Dedifferentiated amniotic fluid mesenchymal stem cell (primary cell): ENCODE measurements around the gene FTMT.
"Not testable (repeated sequence)": the region's sequence is repeated elsewhere in the genome, so short reads cannot be mapped to it uniquely, and the experiment has no call there.

Experiments
- DNase-seq: peaks from one replicate; pipeline ENCODE4 v3.0.0-alpha.2; 2016; ENCODE audit errors: extremely low spot score

The FTMT gene

DNA sequence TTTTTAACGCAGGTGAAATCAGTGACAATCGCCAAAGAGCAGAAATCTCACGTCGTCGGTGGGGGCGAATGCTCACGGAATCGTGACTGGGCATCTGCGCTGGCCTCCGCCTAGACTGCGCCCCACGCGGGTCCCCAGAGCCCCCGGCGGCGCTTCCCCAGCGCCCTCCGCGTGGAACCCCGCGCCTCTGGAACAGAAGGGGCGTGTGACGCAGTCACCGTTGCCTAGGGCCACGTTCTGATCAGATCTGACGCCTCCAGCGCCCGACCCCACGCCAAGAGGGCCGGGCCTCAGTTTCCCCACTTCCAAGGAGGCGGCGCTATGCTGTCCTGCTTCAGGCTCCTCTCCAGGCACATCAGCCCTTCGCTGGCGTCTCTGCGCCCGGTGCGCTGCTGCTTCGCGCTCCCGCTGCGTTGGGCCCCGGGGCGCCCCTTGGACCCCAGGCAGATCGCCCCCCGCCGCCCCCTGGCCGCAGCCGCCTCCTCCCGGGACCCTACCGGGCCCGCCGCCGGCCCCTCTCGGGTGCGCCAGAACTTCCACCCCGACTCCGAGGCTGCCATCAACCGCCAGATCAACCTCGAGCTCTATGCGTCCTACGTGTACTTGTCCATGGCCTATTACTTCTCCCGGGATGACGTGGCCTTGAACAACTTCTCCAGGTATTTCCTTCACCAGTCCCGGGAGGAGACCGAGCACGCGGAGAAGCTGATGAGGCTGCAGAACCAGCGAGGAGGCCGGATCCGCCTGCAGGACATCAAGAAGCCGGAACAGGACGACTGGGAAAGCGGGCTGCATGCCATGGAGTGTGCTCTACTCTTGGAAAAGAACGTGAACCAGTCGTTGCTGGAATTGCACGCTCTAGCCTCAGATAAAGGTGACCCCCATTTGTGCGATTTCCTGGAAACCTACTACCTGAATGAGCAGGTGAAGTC is at the start of gene FTMT:
FTMT (plus strand) TSS at position 240 of the 932 bp plus-strand sequence; CDS start at position 322, 82 bp downstream.
- DNase-seq: no peak

GRCh38 chr5:121805251-121805650 is 46.4 kb upstream of the FTMT start:
- DNase-seq: not testable (repeated sequence)

DNA sequence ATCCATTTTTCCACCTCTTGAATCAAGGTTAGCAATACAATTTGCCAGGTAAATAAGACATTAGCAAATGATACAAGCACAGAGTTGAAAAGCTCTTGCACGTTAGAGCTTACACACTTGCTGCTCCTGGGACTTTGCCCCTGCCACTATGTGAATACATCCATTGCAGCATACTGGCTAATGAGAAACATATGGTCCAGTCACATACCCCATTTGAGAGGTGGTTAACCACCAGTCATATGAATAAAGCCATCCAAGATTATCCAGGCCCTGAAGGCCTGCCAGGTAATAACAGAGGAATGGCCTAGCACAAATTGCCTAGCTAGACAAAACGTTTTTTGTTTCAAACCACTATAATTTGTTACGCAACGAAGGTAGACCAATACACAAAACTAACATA is 45.8 kb upstream of the FTMT start:
- no peak for DNase-seq

- no peak for DNase-seq
Observed at GRCh38 chr5:121816164-121816563, 35.5 kb upstream of the FTMT start.

DNA sequence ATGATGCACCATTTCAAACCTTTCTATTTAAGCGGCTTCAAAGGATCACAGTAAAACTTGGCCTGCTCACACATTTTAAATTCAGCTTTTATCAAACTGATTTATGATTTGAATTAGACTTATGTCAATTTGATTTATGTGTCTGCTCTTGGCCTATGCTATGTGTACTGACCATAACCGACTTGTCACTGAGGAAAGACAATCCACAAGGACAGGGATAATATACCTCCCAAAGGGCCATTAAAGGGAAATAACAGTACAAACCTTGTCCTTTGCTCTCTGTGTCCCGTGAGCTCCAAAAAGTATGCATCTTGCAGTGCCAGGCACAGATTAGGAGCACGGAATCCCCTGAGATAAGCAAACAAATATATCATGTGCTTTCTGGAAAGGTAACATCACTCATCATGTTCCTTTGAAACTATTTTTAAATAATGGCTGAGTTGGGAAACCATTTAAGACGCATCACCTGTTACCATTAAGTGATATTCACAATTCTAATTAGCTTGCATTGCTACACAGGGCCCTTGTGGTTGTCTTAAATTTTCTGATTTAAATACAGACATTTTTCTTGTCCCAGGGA is 31.9 kb upstream of the FTMT start:
- DNase-seq: no peak

GRCh38 chr5:121833617-121834016 is 18.1 kb upstream of the FTMT start:
- DNase-seq: no peak

- no peak for DNase-seq
Observed at GRCh38 chr5:121834021-121834420, 17.7 kb upstream of the FTMT start.

- no peak for DNase-seq
Observed at GRCh38 chr5:121841892-121842291, 9.8 kb upstream of the FTMT start.

DNA sequence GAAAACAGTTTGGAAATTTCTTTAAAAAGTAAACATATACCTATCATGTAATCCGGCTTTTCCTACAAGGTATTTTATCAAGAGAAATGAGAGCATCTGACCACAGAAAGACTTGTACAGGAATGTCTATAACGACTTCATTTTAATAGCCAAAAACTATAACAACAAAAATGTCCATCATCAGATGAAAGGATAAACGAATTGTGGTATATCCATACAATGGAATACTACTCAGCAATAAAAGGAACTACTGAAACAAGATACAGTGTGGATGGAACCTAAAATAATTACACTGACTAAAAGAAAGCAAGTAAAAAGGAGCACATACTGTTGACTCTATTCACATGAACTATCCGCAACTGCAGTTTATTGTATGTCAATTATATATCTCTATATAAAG is 1.4 kb upstream of the FTMT start:
- DNase-seq: no peak

- DNase-seq: no peak
Observed at GRCh38 chr5:121853850-121854249, 2.2 kb downstream of the FTMT start.

DNA sequence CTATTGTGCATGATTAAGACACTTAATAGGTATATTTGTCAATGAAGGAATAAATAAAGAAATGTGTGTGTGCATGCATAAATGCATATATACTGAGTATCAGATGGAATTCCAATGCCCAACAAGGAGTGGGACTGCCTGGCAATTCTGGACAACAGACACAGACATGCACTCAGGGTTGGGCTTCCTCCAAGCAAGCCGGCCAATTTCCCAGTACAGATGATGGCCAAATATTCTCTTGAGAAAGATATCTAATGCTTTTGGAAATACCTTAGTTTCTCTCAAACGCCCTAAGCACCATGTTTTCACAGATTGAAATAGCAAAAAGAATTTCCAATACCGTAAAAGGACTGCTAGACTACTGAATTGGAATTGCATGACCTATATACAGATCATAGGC is 11.1 kb downstream of the FTMT start:
- no peak for DNase-seq

DNA sequence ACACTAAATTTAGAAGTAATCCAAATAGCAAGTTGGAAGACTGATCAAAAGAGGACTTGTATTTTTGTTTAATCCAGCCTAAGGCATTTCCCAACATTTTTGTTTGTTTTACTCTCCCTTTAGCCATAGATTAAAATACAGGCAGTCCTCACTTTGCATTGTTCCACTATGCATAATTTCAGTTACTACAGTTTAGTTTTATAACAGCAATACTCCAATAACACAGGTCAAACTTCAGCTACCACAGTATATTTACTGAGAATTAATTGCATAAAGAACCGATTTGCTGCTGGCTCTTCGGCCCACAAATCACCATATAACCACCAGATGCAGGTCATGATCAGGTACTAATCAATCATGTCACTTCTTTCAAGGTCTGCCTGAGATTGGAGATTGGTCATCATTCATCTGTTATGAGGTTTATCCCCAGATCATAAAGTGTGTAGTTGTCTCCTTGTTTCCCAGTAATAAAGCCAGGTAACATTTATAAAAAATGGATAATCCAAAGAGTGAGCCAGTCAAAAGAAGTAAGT is 12.1 kb downstream of the FTMT start:
- no peak for DNase-seq

- DNase-seq: no peak
Observed at GRCh38 chr5:121867403-121867802, 15.7 kb downstream of the FTMT start.

DNA sequence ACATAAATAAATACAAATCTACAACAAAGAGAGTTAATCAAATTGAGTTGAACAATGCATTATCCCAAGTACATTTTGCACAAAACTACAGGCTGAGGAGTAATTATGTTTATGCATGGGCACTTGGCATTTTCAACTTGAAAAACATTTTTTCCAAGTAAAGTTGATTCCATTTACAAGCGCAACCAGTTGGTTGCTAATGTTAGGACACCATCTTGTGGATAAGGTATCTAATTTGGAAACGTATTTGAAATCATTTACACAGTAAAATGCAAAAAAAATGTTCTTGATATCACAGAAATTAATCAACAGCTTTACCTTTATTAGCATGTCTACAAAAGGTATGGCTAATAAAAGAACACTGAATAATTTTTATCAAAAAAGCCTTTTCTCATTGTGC is 18.8 kb downstream of the FTMT start:
- DNase-seq: no peak

- DNase-seq: peak; percentile 69
Observed at GRCh38 chr5:121872856-121873255, 21.2 kb downstream of the FTMT start.

DNA sequence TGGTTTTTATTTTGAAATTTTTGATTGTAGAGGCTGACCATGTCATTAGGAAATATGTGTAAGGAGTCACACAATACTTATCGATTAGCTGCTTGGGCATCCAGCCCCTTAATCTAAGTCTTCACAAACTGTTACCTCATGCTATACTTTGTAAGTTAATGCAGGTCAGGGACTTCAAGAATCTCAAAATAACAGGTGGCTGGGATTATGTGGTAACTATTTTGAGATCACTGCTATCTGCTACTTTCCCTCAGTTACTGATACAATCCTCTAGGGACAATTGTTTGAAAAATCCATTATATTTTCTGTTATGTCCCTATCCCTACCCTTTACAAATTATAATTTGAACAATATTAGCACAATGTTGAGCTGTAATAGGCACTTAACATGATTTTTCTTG is 21.7 kb downstream of the FTMT start:
- no peak for DNase-seq

GRCh38 chr5:121885630-121886029 is 33.9 kb downstream of the FTMT start:
- no peak for DNase-seq

- DNase-seq: no peak
Observed at GRCh38 chr5:121887727-121888126, 36.0 kb downstream of the FTMT start.

- DNase-seq: no peak
Observed at GRCh38 chr5:121890297-121890858, 38.7 kb downstream of the FTMT start.

GRCh38 chr5:121897341-121897740 is 45.7 kb downstream of the FTMT start:
- DNase-seq: no peak

- no peak for DNase-seq
Observed at GRCh38 chr5:121899346-121899745, 47.7 kb downstream of the FTMT start.
